MG63 (cell line): ENCODE results near the gene CXCL16. TPM values are rescaled to one million over a fixed set of nuclear protein-coding genes. Genes with fewer than 3 reads are reported as not detected.

Experiments
- DNase-seq: peaks from one replicate; pipeline ENCODE4 v3.0.0-alpha.2; 2020
- H3K27me3 ChIP-seq: fragments of 250-450 bp; sonication (Bioruptor Pico); 2 replicates; pipeline ENCODE4 v1.5.1; 2020; ENCODE audit warnings: mild to moderate bottlenecking, moderate library complexity
- H3K36me3 ChIP-seq: fragments of 250-450 bp; sonication (Bioruptor Pico); 2 replicates; pipeline ENCODE4 v1.5.1; 2020; ENCODE audit warnings: mild to moderate bottlenecking, moderate library complexity
- H3K4me3 ChIP-seq: fragments of 250-450 bp; sonication (Bioruptor Pico); 2 replicates; pipeline ENCODE4 v1.5.1; 2020; ENCODE audit warnings: mild to moderate bottlenecking, moderate library complexity
- H3K9me3 ChIP-seq: fragments of 250-450 bp; sonication (Bioruptor Pico); 2 replicates; pipeline ENCODE4 v1.5.1; 2020; ENCODE audit warnings: mild to moderate bottlenecking, moderate library complexity
- total RNA-seq: library from RNA; depleted of rRNA; stranded (reverse); fragments of >200 nt; shearing (Covaris generic); gene quantifications from 2 replicates; pipeline ENCODE4 v1.2.3, GENCODE V29; 2014; ENCODE audit warnings: low replicate concordance

The CXCL16 gene
- total RNA-seq, 1 experiment from 2014 or later, result 1.8 TPM

- no peaks in the 10 kb centered on the region for H3K27me3 ChIP-seq
- no peaks in the 10 kb centered on the region for H3K9me3 ChIP-seq
- DNase-seq, result no peak
- no peak overlapping the region for H3K4me3 ChIP-seq
- H3K36me3 ChIP-seq, result no peaks in the 10 kb centered on the region
Observed at GRCh38 chr17:4766723-4767122, 27.0 kb upstream of the CXCL16 start.

GRCh38 chr17:4766201-4766600 lies 26.5 kb upstream of the CXCL16 start:
- Histone ChIP-seq H3K36me3 (no peaks in the 10 kb centered on the region), H3K4me3 (no peak overlapping the region), H3K9me3 (no peaks in the 10 kb centered on the region), H3K27me3 (no peaks in the 10 kb centered on the region)
- no peak for DNase-seq

- no peak for DNase-seq
- no peaks in the 10 kb centered on the region for H3K27me3 ChIP-seq
- H3K4me3 ChIP-seq, result no peak overlapping the region
- no peaks in the 10 kb centered on the region for H3K36me3 ChIP-seq
- H3K9me3 ChIP-seq, result no peaks in the 10 kb centered on the region
Observed at GRCh38 chr17:4764595-4764994, 24.9 kb upstream of the CXCL16 start.

GRCh38 chr17:4759776-4760236 lies 20.1 kb upstream of the CXCL16 start:
- Histone ChIP-seq H3K27me3 (peaks cover 4% of the 10 kb centered on the region; the same call in 1 of the 2 replicates), H3K36me3 (no peaks in the 10 kb centered on the region), H3K4me3 (no peak overlapping the region), H3K9me3 (no peaks in the 10 kb centered on the region)
- DNase-seq, result no peak

DNA sequence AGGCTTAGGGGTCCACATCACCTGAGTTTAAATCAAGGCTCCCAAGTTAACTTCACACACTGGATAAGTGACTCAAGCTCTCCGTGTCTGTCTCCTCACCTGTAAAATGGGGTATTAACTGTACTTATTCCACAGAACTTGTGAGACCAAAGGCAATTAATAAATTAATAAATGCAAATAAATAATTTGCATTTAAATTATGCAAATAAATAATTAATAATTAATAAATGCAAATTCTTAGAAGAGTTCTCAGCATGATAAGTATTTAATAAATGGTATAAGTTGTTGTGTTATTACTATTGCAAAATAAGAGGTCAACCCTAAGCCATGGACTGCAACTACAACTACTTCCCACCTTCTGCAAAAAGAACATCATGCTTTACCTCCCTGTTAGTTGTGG lies 13.7 kb upstream of the CXCL16 start:
- Histone ChIP-seq H3K36me3 (no peaks in the 10 kb centered on the region), H3K27me3 (peaks cover 15% of the 10 kb centered on the region)

GRCh38 chr17:4751932-4752331 lies 12.2 kb upstream of the CXCL16 start:
- no peak for DNase-seq
- H3K36me3 ChIP-seq, result no peaks in the 10 kb centered on the region
- no peak overlapping the region for H3K4me3 ChIP-seq
- peaks cover 15% of the 10 kb centered on the region for H3K27me3 ChIP-seq
- H3K9me3 ChIP-seq, result no peaks in the 10 kb centered on the region

More for the DNA sequence above, 13.7 kb upstream of the CXCL16 start:
- H3K9me3 ChIP-seq, result no peaks in the 10 kb centered on the region
- DNase-seq, result no peak
- no peak overlapping the region for H3K4me3 ChIP-seq

GRCh38 chr17:4750606-4751005 lies 10.9 kb upstream of the CXCL16 start:
- Histone ChIP-seq H3K36me3 (no peaks in the 10 kb centered on the region), H3K27me3 (peaks cover 15% of the 10 kb centered on the region), H3K9me3 (no peaks in the 10 kb centered on the region), H3K4me3 (no peak overlapping the region)
- no peak for DNase-seq

GRCh38 chr17:4748686-4749085 lies 9.0 kb upstream of the CXCL16 start:
- no peak for DNase-seq
- H3K4me3 ChIP-seq, result no peak overlapping the region
- no peaks in the 10 kb centered on the region for H3K9me3 ChIP-seq
- H3K27me3 ChIP-seq, result peaks cover 6% of the 10 kb centered on the region
- no peaks in the 10 kb centered on the region for H3K36me3 ChIP-seq

GRCh38 chr17:4747847-4748246 lies 8.1 kb upstream of the CXCL16 start:
- no peak overlapping the region for H3K4me3 ChIP-seq
- no peak for DNase-seq
- H3K27me3 ChIP-seq, result peaks cover 6% of the 10 kb centered on the region
- no peaks in the 10 kb centered on the region for H3K9me3 ChIP-seq
- H3K36me3 ChIP-seq, result no peaks in the 10 kb centered on the region

DNA sequence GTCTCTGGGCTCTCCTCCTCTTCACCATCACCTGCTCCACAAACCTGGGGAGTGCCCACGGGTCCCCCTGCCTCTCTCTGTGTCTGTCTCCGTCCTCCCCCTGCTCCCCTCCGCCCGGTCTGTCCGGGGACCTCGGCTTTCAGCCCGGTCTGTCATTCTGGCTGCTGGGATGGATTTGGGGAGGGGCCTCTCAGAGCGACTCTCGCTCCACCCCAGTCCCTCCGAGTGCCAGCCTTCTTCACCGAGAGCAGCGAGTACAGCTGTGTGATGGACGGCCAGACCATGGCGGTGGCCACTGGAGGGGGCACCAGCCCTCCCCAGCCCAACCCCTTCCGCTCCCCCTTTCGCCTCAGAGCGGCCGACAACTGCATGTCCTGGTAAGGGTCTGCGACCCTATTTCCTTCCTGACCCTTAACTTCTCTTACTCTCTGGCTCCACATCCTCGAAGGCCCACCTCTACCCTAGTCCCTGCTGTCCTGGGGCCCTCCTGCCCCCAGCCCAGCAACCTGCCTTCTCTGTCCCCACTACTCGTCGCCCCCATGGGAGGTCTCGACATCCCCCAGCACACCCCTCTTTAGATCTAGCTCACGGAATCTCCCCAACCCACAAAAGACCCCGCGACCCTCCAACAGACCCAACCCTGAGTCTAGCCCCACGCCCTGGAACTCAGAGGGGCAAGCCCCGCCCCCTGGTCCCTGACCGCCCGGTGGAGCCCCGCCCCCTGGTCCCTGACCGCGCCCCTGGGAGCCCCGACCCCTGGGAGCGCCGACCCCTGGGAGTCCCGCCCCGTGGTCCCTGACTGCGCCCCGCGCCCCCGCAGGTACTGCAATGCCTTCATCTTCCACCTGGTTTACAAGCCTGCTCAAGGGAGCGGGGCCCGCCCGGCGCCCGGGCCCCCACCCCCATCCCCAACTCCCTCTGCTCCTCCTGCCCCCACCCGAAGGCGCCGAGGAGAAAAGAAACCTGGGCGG lies 5.6 kb upstream of the CXCL16 start:
- no peaks in the 10 kb centered on the region for H3K9me3 ChIP-seq
- no peaks in the 10 kb centered on the region for H3K27me3 ChIP-seq
- H3K4me3 ChIP-seq, result no peak overlapping the region
- H3K36me3 ChIP-seq, result no peaks in the 10 kb centered on the region
- no peak for DNase-seq

- no peak for DNase-seq
- Histone ChIP-seq H3K27me3 (no peaks in the 10 kb centered on the region), H3K4me3 (no peak overlapping the region), H3K9me3 (no peaks in the 10 kb centered on the region), H3K36me3 (no peaks in the 10 kb centered on the region)
Observed at GRCh38 chr17:4743898-4744297, 4.2 kb upstream of the CXCL16 start.

DNA sequence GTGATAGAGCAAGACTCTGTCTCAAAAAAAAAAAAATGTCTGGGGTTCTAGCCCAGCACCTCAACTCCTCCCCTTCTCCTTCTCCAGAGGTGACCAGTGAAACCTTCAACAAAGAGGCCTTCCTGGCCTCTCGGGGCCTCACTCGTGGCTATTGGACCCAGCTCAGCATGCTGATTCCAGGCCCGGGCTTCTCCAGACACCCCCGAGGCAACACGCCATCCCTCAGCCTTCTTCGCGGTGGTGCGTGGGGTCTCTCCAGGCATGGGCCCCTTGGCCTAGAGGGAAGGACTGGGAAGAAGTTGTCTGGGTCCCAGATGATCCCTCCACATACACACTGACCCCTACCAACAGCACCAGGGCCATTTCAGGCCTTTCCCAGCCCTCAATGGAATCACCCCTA lies 3.5 kb upstream of the CXCL16 start:
- no peaks in the 10 kb centered on the region for H3K9me3 ChIP-seq
- no peaks in the 10 kb centered on the region for H3K27me3 ChIP-seq

GRCh38 chr17:4742629-4743028 lies 2.9 kb upstream of the CXCL16 start:
- Histone ChIP-seq H3K4me3 (no peak overlapping the region), H3K9me3 (no peaks in the 10 kb centered on the region), H3K36me3 (no peaks in the 10 kb centered on the region), H3K27me3 (no peaks in the 10 kb centered on the region)
- DNase-seq, result no peak

More for the DNA sequence above, 3.5 kb upstream of the CXCL16 start:
- Histone ChIP-seq H3K36me3 (no peaks in the 10 kb centered on the region), H3K4me3 (no peak overlapping the region)
- no peak for DNase-seq

DNA sequence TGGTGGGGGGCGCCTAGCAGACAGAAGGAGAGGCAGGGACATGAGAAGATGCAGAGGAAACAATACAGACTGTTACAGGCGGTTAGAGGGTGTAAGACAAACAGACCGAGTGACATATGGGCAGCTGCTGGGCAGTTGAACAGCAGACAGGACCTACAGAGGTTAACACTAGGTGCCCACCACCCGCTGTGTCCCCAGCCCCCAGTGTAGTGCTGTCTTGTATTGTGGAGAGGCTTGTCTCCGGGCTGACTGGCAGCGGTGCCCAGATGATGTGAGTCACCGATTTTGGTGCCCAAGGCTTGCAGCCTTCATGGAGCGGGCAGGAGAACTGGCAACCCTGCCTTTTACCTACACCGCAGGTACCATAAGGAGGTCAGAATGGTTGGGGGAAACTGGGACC lies 2.4 kb upstream of the CXCL16 start:
- H3K27me3 ChIP-seq, result no peaks in the 10 kb centered on the region
- peak; percentile 4 for DNase-seq
- H3K4me3 ChIP-seq, result no peak overlapping the region
- H3K9me3 ChIP-seq, result no peaks in the 10 kb centered on the region
- H3K36me3 ChIP-seq, result no peaks in the 10 kb centered on the region

- no peaks in the 10 kb centered on the region for H3K36me3 ChIP-seq
- no peaks in the 10 kb centered on the region for H3K9me3 ChIP-seq
- H3K27me3 ChIP-seq, result no peaks in the 10 kb centered on the region
- no peak overlapping the region for H3K4me3 ChIP-seq
- no peak for DNase-seq
Observed at GRCh38 chr17:4741544-4741943, 1.8 kb upstream of the CXCL16 start.

- no peak for DNase-seq
- H3K9me3 ChIP-seq, result no peaks in the 10 kb centered on the region
- no peaks in the 10 kb centered on the region for H3K36me3 ChIP-seq
- no peak overlapping the region for H3K4me3 ChIP-seq
- no peaks in the 10 kb centered on the region for H3K27me3 ChIP-seq
Observed at GRCh38 chr17:4740584-4740983, 856 bp upstream of the CXCL16 start.

DNA sequence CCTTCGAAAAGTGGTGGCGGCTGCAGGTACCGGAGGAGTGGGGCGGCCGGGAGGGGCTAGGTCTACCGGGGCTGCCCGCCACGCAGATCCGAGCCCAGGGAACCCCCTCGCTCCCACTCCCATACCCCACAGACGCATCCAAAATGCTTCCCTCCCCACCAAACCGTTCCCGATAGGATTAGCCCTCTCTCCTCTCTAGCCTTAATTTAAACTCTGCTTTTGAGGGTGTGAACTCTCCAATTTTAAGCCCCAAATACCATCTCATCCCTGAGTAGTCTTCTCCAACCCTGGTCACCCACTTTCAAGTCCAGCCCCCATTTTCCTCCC lies 260 bp upstream of the CXCL16 start:
- Histone ChIP-seq H3K27me3 (no peaks in the 10 kb centered on the region), H3K9me3 (no peaks in the 10 kb centered on the region), H3K4me3 (no peak overlapping the region), H3K36me3 (no peaks in the 10 kb centered on the region)
- DNase-seq, result no peak
